Activated naive CD4-positive, alpha-beta T cell treated with anti-CD3 and anti-CD28 coated beads, Interleukin-2, amount 50 U/mL, for 16 hours (primary cell): ENCODE results near the gene FPR3.
"Not testable (repeated sequence)": the region's sequence is repeated elsewhere in the genome, so short reads cannot be mapped to it uniquely, and the experiment has no call there.

Experiments used
- DNase-seq: peaks from one replicate; pipeline ENCODE4 v3.0.0-alpha.2; 2020

Gene FPR3

GRCh38 chr19:51784109-51784785, 10.7 kb upstream of the FPR3 start:
- no peak for DNase-seq

- DNase-seq, result peak; percentile 69
Observed at GRCh38 chr19:51784922-51785690, 9.9 kb upstream of the FPR3 start.

- no peak for DNase-seq
Observed at GRCh38 chr19:51786646-51787494, 8.1 kb upstream of the FPR3 start.

GRCh38 chr19:51788029-51788428, 6.9 kb upstream of the FPR3 start:
- DNase-seq, result no peak

GRCh38 chr19:51789061-51789795, 5.7 kb upstream of the FPR3 start:
- no peak for DNase-seq

GRCh38 chr19:51792932-51793331, 2.0 kb upstream of the FPR3 start:
- DNase-seq, result no peak

DNA sequence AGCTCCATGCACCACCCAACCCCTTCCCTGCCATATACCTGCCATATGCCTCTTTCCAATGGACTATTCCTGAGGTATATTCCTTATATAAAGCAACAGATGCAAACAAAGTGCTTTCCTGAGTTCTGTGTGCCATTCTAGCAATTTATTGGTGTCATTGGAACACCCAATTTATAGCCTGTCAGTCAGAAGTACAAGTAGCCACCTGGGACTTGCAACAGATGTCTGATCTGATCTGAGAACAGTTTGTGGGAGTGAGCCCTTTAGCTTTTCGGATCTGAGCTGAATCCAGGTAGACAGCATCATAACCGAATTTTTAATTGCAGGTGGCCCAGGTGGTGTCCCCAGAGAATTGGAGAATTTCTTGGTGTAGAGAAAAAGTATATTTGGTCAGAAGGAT, 963 bp upstream of the FPR3 start:
- DNase-seq, result no peak

DNA sequence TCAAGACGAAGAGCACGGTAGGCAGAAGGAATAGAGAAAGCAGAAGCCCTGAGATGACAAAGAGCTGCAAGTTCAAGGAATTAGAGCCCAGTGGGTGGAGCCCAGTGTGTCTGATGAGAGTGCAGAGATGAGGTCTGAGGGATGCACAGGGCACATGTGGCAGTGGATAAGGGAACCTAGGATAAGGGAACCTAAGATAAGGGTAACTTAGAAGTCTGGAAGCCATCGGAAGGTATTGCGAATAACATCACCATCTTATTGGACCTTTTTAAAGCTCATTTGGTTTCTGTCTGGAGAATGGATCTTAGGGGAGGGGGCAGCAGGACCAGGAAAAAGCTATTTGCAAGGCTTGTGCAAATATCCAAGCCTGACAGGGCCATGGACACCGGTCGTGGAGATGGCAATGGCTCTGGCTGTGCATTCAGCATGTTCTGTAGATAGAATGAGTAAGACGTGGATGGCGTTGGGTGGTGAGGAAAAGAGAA, 1.3 kb downstream of the FPR3 start:
- DNase-seq, result no peak

DNA sequence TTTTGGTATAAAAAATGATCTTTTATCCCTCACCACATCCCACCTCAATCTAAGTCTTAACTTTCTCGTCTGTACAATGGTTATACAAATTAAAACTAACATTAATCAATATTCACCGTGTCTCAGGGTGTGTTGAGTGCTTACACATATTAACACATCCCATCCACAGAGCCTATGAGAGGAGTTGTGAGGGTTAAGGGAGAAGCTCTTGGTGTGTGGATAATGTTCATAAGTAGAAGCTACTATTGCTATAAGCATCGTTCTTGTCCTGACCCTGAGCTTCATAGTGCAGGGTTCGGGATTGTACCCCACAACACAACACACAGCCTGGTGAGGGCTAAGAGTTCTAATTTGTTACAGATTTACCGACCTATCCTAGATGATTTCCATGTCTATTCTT, 2.5 kb downstream of the FPR3 start:
- DNase-seq, result no peak

GRCh38 chr19:51798062-51798461, 3.1 kb downstream of the FPR3 start:
- no peak for DNase-seq

- no peak for DNase-seq
Observed at GRCh38 chr19:51799034-51799773, 4.2 kb downstream of the FPR3 start.

- no peak for DNase-seq
Observed at GRCh38 chr19:51799774-51800472, 5.0 kb downstream of the FPR3 start.

GRCh38 chr19:51800473-51801244, 5.7 kb downstream of the FPR3 start:
- DNase-seq, result no peak

GRCh38 chr19:51802775-51803174, 7.8 kb downstream of the FPR3 start:
- no peak for DNase-seq

DNA sequence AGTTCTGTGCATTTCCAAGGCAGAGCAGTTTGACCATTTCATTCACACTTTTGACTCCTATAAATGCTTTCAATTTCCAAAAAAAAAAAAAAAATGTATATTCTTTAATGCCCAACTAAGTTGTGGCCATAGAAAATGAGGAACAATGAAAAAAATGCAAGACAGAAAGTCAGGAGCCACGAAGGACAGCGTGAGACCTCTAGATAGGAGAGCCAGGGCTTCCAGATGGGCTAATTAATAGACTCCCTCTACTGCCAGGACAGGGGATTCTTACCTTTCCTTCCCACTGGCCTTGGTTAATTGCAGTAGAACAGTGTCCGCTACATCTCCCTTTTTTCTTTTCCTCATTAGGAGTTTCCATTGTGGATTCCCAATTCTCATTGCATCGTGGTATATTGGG, 8.6 kb downstream of the FPR3 start:
- DNase-seq, result no peak

DNA sequence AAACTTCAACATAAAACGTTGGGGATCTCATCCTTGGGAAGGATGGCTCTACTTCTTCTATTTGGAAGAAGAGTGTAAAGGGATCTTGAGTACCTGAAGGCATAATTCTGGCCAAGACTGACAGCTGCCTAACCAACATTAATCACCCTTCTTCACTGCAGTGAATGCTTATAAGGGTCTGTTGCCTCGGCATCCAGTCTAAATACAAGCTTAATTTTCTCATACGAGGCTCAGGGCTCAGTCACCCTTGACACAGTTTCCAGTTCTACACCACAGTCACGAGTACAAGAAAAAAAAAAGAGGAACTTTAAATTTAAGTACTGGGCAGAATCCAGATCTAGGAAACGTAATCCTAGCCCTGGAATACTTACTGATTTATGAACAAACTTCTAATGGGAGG, 9.0 kb downstream of the FPR3 start:
- no peak for DNase-seq

DNA sequence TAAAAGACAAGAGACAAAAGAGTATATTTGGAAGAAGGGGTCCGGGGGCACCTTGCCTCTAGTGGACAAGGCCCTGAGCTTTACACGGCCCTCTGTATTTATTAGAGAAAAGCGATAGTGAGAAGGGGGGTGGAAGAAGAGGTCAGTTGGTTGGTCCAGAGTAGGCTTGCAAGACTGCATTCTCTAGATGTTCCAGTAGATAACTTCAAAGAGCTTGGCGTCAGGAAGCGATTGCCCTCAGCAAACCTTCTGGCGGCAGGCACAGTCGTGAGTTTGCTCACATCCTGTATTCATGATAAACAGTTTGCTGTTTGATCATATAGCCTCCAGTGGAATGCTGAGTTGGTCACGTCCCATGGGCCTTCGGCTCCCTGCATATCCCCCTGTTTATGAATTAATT, 9.8 kb downstream of the FPR3 start:
- DNase-seq, result not testable (repeated sequence)

DNA sequence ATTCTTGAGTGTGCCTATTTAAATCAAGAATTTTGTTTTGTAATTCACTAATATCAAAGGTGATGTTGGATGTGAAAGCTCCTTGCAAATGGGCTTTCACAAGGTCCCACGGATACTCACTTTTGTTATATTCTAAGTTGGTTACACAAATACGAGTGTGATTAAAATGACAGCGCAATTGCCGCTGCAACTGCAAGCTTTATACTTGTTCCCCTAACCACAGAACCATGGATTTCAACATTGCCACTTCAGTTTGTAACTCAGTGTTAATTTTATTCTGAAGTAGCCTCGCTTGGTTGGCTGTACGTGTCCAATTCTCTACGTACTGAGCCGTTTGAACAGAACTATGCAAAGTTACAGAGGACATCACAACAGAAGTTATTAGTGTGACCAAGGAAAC, 10.4 kb downstream of the FPR3 start:
- not testable (repeated sequence) for DNase-seq

- DNase-seq, result not testable (repeated sequence)
Observed at GRCh38 chr19:51806571-51806970, 11.6 kb downstream of the FPR3 start.

DNA sequence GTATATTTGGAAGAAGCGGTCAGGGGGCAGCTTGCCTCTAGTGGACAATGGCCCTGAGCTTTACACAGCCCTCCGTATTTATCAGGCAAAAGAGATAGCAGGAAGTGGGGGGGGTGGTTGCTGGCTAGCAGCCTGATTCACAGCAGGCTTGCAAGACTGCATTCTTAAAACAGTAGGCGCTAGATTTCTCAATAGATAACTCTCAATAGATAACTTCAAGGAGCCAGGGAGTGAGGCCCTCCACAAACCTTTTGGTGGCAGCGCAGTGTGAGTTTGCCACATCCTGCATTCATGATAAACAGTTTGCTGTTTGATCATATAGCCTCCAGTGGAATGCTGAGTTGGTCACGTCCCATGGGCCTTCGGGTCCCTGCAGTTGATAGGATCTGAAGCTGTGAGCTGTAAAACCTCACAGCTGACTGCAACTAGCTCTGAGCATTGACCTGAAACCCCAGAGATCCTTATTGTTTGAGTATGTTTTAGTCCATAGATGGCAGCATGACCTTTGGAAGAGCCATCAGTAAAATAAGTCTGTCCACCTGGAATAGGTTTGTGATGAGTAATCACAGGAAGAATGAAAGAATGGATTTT, 12.2 kb downstream of the FPR3 start:
- no peak for DNase-seq
